NB4 (cell line): Measurements from ENCODE around the gene PTPRG.

ENCODE experiments used
- DNase-seq: peaks from one replicate; pipeline ENCODE4 v3.0.0; 2010; ENCODE audit warnings: low read depth
- H3K4me3 ChIP-seq: one replicate; pipeline ENCODE4 v1.5.1; 2011; ENCODE audit warnings: mild to moderate bottlenecking, low read depth, low read length, moderate library complexity
- CTCF ChIP-seq: IDR thresholded peaks from one replicate; pipeline ENCODE4 v1.5.1; 2012; ENCODE audit warnings: low read depth, low read length
- MAX ChIP-seq: IDR thresholded peaks from 2 replicates; pipeline ENCODE4 v1.6.1; 2011; ENCODE audit warnings: low read depth, low read length
- MYC ChIP-seq: IDR thresholded peaks from 2 replicates; pipeline ENCODE4 v1.6.1; 2011; ENCODE audit warnings: low read depth, low read length
- POLR2A ChIP-seq: IDR thresholded peaks from 2 replicates; pipeline ENCODE4 v1.6.1; 2011; ENCODE audit warnings: mild to moderate bottlenecking; ENCODE audit not compliant: insufficient read length; ENCODE audit errors: extremely low read depth

Gene PTPRG

GRCh38 chr3:62159056-62159708, 597.8 kb downstream of the PTPRG start:
- no peak for DNase-seq
- H3K4me3 ChIP-seq, result no peak overlapping the region
- TF ChIP-seq POLR2A (no peak), CTCF (no peak), MYC (no peak)

- TF ChIP-seq MYC (no peak), POLR2A (no peak)
- no peak overlapping the region for H3K4me3 ChIP-seq
- no peak for DNase-seq
Observed at GRCh38 chr3:62159709-62160092, 598.3 kb downstream of the PTPRG start.

GRCh38 chr3:62161371-62161770, 600.0 kb downstream of the PTPRG start:
- no peak for TF ChIP-seq MAX
- TF ChIP-seq CTCF, result no peak
- no peak for TF ChIP-seq MYC
- TF ChIP-seq POLR2A, result no peak
- no peak overlapping the region for H3K4me3 ChIP-seq
- DNase-seq, result no peak

- DNase-seq, result no peak
- H3K4me3 ChIP-seq, result no peak overlapping the region
- TF ChIP-seq POLR2A (no peak), MAX (no peak)
Observed at GRCh38 chr3:62164196-62164595, 602.8 kb downstream of the PTPRG start.

- TF ChIP-seq POLR2A (no peak), MYC (no peak), CTCF (no peak), MAX (no peak)
- DNase-seq, result no peak
- H3K4me3 ChIP-seq, result no peak overlapping the region
Observed at GRCh38 chr3:62164746-62165145, 603.4 kb downstream of the PTPRG start.

GRCh38 chr3:62167566-62168262, 606.3 kb downstream of the PTPRG start:
- TF ChIP-seq CTCF, result no peak
- no peak for TF ChIP-seq MYC
- TF ChIP-seq MAX, result no peak
- TF ChIP-seq POLR2A, result no peak
- H3K4me3 ChIP-seq, result no peak overlapping the region
- no peak for DNase-seq
